HCT116 (cell line): ENCODE data around the gene CARMIL1.

Source experiments
- CTCF ChIP-seq, 3 experiments: fragments of 200-600 bp in 1 of 3; sonication (generic) in 1 of 3; IDR thresholded peaks in 2 of 3; conservative IDR thresholded peaks in 1 of 3; 2 replicates each; pipeline ENCODE4 v1.5.1; 2012 to 2017; ENCODE audit warnings: low read depth in 2 of 3, low read length in 2 of 3, antibody characterized with exemption in 1 of 3, borderline replicate concordance in 1 of 3, control low read depth in 1 of 3, mild to moderate bottlenecking in 1 of 3, mixed read lengths in 1 of 3, mixed run types in 1 of 3, moderate library complexity in 1 of 3; ENCODE audit not compliant: insufficient read depth in 1 of 3
- MAX ChIP-seq: IDR thresholded peaks from 2 replicates; pipeline ENCODE4 v1.6.1; 2012
- POLR2A ChIP-seq: IDR thresholded peaks from 2 replicates; pipeline ENCODE4 v1.7.0; 2011; ENCODE audit warnings: borderline replicate concordance; ENCODE audit not compliant: insufficient read depth, insufficient read length; ENCODE audit errors: extremely low read depth
- ZFX ChIP-seq: fragments of 450-650 bp; IDR thresholded peaks from 2 replicates; pipeline ENCODE4 v1.6.1; 2017

GRCh38 chr6:25655723-25656122 lies 376.5 kb downstream of the CARMIL1 start:
- TF ChIP-seq CTCF (IDR thresholded peaks at IDR 0.05 in 2 of 3, conservative IDR thresholded peaks at IDR 0.05 in 1 of 3; ENCODE audit: borderline replicate concordance in 1 of 3, insufficient read depth in 1 of 3, low read depth in 2 of 3, low read length in 2 of 3) (no peak), MAX (no peak), POLR2A (no peak), ZFX (no peak)
